Ovary (tissue), 9 donors: ENCODE results near the gene UBR1. TPM values are rescaled to one million over a fixed set of nuclear protein-coding genes. Genes with fewer than 3 reads are reported as not detected.
"Not testable (repeated sequence)": the region's sequence is repeated elsewhere in the genome, so short reads cannot be mapped to it uniquely, and the experiment has no call there.

Source experiments
- DNase-seq, 5 donors: peaks; one replicate each; pipeline ENCODE4 v3.0.0-alpha.2; 2019 to 2020
- H3K27ac ChIP-seq, 2 donors: fragments of 200-600 bp; one replicate each; pipeline versions ENCODE4 v1.5.1 to v1.8.0; 2019 to 2022
- H3K27me3 ChIP-seq: fragments of 200-600 bp; one replicate; pipeline ENCODE4 v1.8.0; 2022
- H3K36me3 ChIP-seq: fragments of 200-600 bp; sonication (generic); one replicate; pipeline ENCODE4 v1.5.1; 2019
- H3K4me1 ChIP-seq: one replicate; pipeline ENCODE4 v1.8.1; 2013; ENCODE audit warnings: mild to moderate bottlenecking, moderate library complexity; ENCODE audit not compliant: insufficient read depth
- H3K4me3 ChIP-seq: fragments of 200-600 bp; sonication (generic); one replicate; pipeline ENCODE4 v1.5.1; 2017
- H3K9me3 ChIP-seq, 2 donors: fragments of 200-600 bp in 1 of 2; sonication (generic) in 1 of 2; one replicate each; pipeline versions ENCODE4 v1.5.1 to v1.8.1; 2013 to 2019; ENCODE audit warnings: mild to moderate bottlenecking in 1 of 2, moderate library complexity in 1 of 2
- CTCF ChIP-seq, 3 donors: fragments of 450-650 bp in 2 of 3; fragments of 200-600 bp in 1 of 3; IDR thresholded peaks; one replicate each; pipeline versions ENCODE4 v1.5.1 to v1.8.0; 2016 to 2022; ENCODE audit warnings: antibody characterized with exemption in 3 of 3, mild to moderate bottlenecking in 1 of 3
- EP300 ChIP-seq: sonication (generic); formaldehyde crosslinking; IDR thresholded peaks from one replicate; pipeline ENCODE4 v1.6.1; 2017; ENCODE audit warnings: antibody characterized with exemption
- POLR2A ChIP-seq: fragments of 450-650 bp; IDR thresholded peaks from one replicate; pipeline ENCODE4 v1.6.1; 2017; ENCODE audit warnings: antibody characterized with exemption, mild to moderate bottlenecking, moderate library complexity
- WGBS, 3 donors: extraction: QIAGEN DNeasy Blood & Tissue Kit in 1 of 3; methylation state at CpG; one replicate each; pipeline versions ENCODE4 v1.1.5 to v1.1.7; 2013 to 2017; 5-methylcytosine and 5-hydroxymethylcytosine counted together
- intact Hi-C, 4 donors: fragments of 100-400 bp; cut with DNase I; formaldehyde crosslinking; loops; one replicate each; pipeline versions ENCODE4 v1.11.0 to v1.15.1; 2022 to 2023
- polyA plus RNA-seq, 2 donors: library from polyadenylated mRNA; stranded (reverse); fragments of 200-250 nt in 1 of 2; fragments of 350-450 nt in 1 of 2; fragmentation: Illumina TruSeq in 1 of 2; extraction: RNeasy Lipid Tissue Mini Kit (QIAGEN cat#74804) in 1 of 2; gene quantifications; one replicate each; pipeline ENCODE4 v1.2.3, GENCODE V29; 2013 to 2014
- total RNA-seq, 7 donors: library from RNA; depleted of rRNA in 2 of 7; stranded (reverse); fragments of >200 nt in 2 of 7; fragmentation: NEBNext Ultra II Directional in 3 of 7; extraction: Animal tissue kit (Norgen Biotek cat#: 25700) in 3 of 7; gene quantifications; one replicate each; pipeline versions ENCODE4 v1.1.0 to v1.2.4, GENCODE V29; 2016 to 2023
- donor health status: DM: no; HTN: no; CAD: no; lungs with moderate emphysema.
- donor health status: DM: no; HTN: no; CAD: no.
- donor health status: Bipolar disorder and iron deficiency.
- donor health status: DM: yes; HTN: yes; CAD: no.
- donor health status: DM: no; HTN: no; CAD: no.
- donor health status: DM: yes; HTN: yes; CAD: no.

The UBR1 gene
- total and polyA plus RNA-seq, 9 donors = 7.5 to 34.1 (median 26.8) TPM

- no peak for DNase-seq
- intact Hi-C loops = no loop called here
- no peaks in the 10 kb centered on the region for H3K9me3 ChIP-seq
- WGBS, 3 donors = 93 to 97% (median 96%) methylated on average over 1 of the region's 1 CpG
- no peaks in the 10 kb centered on the region for H3K4me1 ChIP-seq
- H3K36me3 ChIP-seq = no peaks in the 10 kb centered on the region
- H3K27me3 ChIP-seq = no peaks in the 10 kb centered on the region
- H3K27ac ChIP-seq = no peak overlapping the region
- H3K4me3 ChIP-seq = no peak overlapping the region
- TF ChIP-seq POLR2A = no peak
- TF ChIP-seq EP300 = no peak
- TF ChIP-seq CTCF (IDR thresholded peaks at IDR 0.05) = no peak
Observed at GRCh38 chr15:43007551-43007950, 98.3 kb downstream of the UBR1 start.

- Histone ChIP-seq H3K36me3 (no peaks in the 10 kb centered on the region), H3K9me3 (no peaks in the 10 kb centered on the region), H3K4me1 (no peaks in the 10 kb centered on the region), H3K4me3 (no peak overlapping the region), H3K27ac (no peak overlapping the region), H3K27me3 (no peaks in the 10 kb centered on the region)
- intact Hi-C loops = no loop called here
- no peak for TF ChIP-seq EP300
- TF ChIP-seq CTCF (IDR thresholded peaks at IDR 0.05) = no peak
- TF ChIP-seq POLR2A = no peak
- WGBS, 3 donors = 70 to 85% (median 79%) methylated on average over 3 of the region's 3 CpGs
- DNase-seq = no peak
Observed at GRCh38 chr15:43006991-43007390, 98.8 kb downstream of the UBR1 start.

- H3K27me3 ChIP-seq, intact Hi-C loops, DNase-seq, H3K36me3 ChIP-seq, H3K27ac ChIP-seq, H3K9me3 ChIP-seq, H3K4me1 ChIP-seq, H3K4me3 ChIP-seq: not testable (repeated sequence)
- 94 to 95% (median 95%) methylated on average over 28 to 42 of the region's 42 CpGs for WGBS, 3 donors
Observed at GRCh38 chr15:43004886-43005595, 100.8 kb downstream of the UBR1 start.

- intact Hi-C loops = no loop called here
- no peak for DNase-seq
- TF ChIP-seq EP300 (no peak), POLR2A (no peak)
- 89 to 95% (median 92%) methylated on average over 4 of the region's 4 CpGs for WGBS, 3 donors
- Histone ChIP-seq H3K27me3 (no peaks in the 10 kb centered on the region), H3K4me1 (no peaks in the 10 kb centered on the region), H3K36me3 (peaks cover 3% of the 10 kb centered on the region), H3K4me3 (no peak overlapping the region), H3K27ac (no peak overlapping the region), H3K9me3 (no peaks in the 10 kb centered on the region)
Observed at GRCh38 chr15:42999201-42999779, 106.5 kb downstream of the UBR1 start.

- H3K36me3 ChIP-seq = peaks cover 3% of the 10 kb centered on the region
- intact Hi-C loops = no loop called here
- no peak for DNase-seq
- H3K4me1 ChIP-seq = peaks cover 3% of the 10 kb centered on the region
- no peak for TF ChIP-seq POLR2A
- TF ChIP-seq CTCF (IDR thresholded peaks at IDR 0.05) = no peak
- no peak for TF ChIP-seq EP300
- H3K9me3 ChIP-seq = no peaks in the 10 kb centered on the region
- 93 to 96% (median 95%) methylated on average over 7 of the region's 7 CpGs for WGBS, 3 donors
- H3K27ac ChIP-seq = no peak overlapping the region
- H3K27me3 ChIP-seq = no peaks in the 10 kb centered on the region
- H3K4me3 ChIP-seq = no peak overlapping the region
Observed at GRCh38 chr15:42996871-42997270, 109.0 kb downstream of the UBR1 start.
